DND-41 (cell line): ENCODE measurements around the gene FTO.

ENCODE experiments used
- ATAC-seq: fragments of 200-7000 bp; cut with Tn5 transposase; 3 replicates; pipeline ENCODE4 v1.9.1; 2021; ENCODE audit warnings: low read depth; ENCODE audit not compliant: insufficient read depth
- DNase-seq: peaks from one replicate; pipeline ENCODE4 v3.0.0-alpha.2; 2020
- H2AFZ ChIP-seq: 2 replicates; pipeline ENCODE4 v1.6.0; 2012; ENCODE audit warnings: low read depth, low read length
- H3K27ac ChIP-seq: 2 replicates; pipeline ENCODE4 v1.5.1; 2012; ENCODE audit warnings: low read length, inconsistent platforms
- H3K27me3 ChIP-seq: fragments of 200-600 bp; sonication (generic); 2 replicates; pipeline ENCODE4 v1.6.0; 2012; ENCODE audit warnings: low read length, mild to moderate bottlenecking, inconsistent platforms; ENCODE audit not compliant: insufficient read depth, poor library complexity
- H3K36me3 ChIP-seq: 2 replicates; pipeline ENCODE4 v1.5.1; 2012; ENCODE audit warnings: low read length, inconsistent platforms; ENCODE audit not compliant: insufficient read depth
- H3K4me1 ChIP-seq: 2 replicates; pipeline ENCODE4 v1.5.1; 2012; ENCODE audit warnings: mild to moderate bottlenecking, low read length; ENCODE audit not compliant: insufficient read depth
- H3K4me2 ChIP-seq: 2 replicates; pipeline ENCODE4 v1.6.0; 2012; ENCODE audit warnings: mild to moderate bottlenecking, moderate library complexity, low read length, inconsistent platforms; ENCODE audit not compliant: insufficient read depth
- H3K4me3 ChIP-seq, 2 experiments: fragments of 200-600 bp in 1 of 2; shearing (Covaris generic) in 1 of 2; 2 replicates each; pipeline ENCODE4 v1.5.1; 2012 to 2016; ENCODE audit warnings: inconsistent platforms in 2 of 2, low read length in 2 of 2, mild to moderate bottlenecking in 2 of 2, low read depth in 1 of 2, moderate library complexity in 1 of 2
- H3K79me2 ChIP-seq: 2 replicates; pipeline ENCODE4 v1.6.0; 2012; ENCODE audit warnings: low read length, inconsistent platforms; ENCODE audit not compliant: insufficient read depth
- H3K9ac ChIP-seq: 2 replicates; pipeline ENCODE4 v1.6.0; 2012; ENCODE audit warnings: low read depth, mild to moderate bottlenecking, inconsistent platforms, low read length, moderate library complexity
- H3K9me3 ChIP-seq: 2 replicates; pipeline ENCODE4 v1.5.1; 2012; ENCODE audit warnings: low read length, moderate library complexity, mild to moderate bottlenecking, inconsistent platforms; ENCODE audit not compliant: insufficient read depth, severe bottlenecking
- H4K20me1 ChIP-seq: 2 replicates; pipeline ENCODE4 v1.6.0; 2012; ENCODE audit warnings: low read length; ENCODE audit not compliant: insufficient read depth
- CTCF ChIP-seq: IDR thresholded peaks from 2 replicates; pipeline ENCODE4 v1.5.1; 2012; ENCODE audit warnings: borderline replicate concordance, low read length, moderate library complexity, mild to moderate bottlenecking; ENCODE audit not compliant: poor library complexity, severe bottlenecking; ENCODE audit errors: extremely low read depth
- EZH2 ChIP-seq: IDR thresholded peaks from 3 replicates; pipeline ENCODE4 v1.6.1; 2012; ENCODE audit warnings: borderline replicate concordance, low read depth, mild to moderate bottlenecking, moderate library complexity, low read length, inconsistent platforms; ENCODE audit not compliant: severe bottlenecking

FTO gene

GRCh38 chr16:54153240-54153934 lies 449.4 kb downstream of the FTO start:
- no peak overlapping the region for H3K27ac ChIP-seq
- peaks cover 9% of the 10 kb centered on the region for H3K4me1 ChIP-seq
- no peaks in the 10 kb centered on the region for H3K36me3 ChIP-seq
- H4K20me1 ChIP-seq: no peaks in the 10 kb centered on the region
- no peak for DNase-seq
- no peak for ATAC-seq
- H3K27me3 ChIP-seq: no peaks in the 10 kb centered on the region
- no peaks in the 10 kb centered on the region for H3K9me3 ChIP-seq
- no peak overlapping the region for H3K4me2 ChIP-seq
- H3K79me2 ChIP-seq: no peaks in the 10 kb centered on the region
- H3K4me3 ChIP-seq: no peak overlapping the region
- no peak for TF ChIP-seq EZH2
- no peak for TF ChIP-seq CTCF
- H2AFZ ChIP-seq: no peak overlapping the region
- H3K9ac ChIP-seq: no peak overlapping the region

- no peaks in the 10 kb centered on the region for H3K79me2 ChIP-seq
- DNase-seq: no peak
- H2AFZ ChIP-seq: no peak overlapping the region
- H3K4me1 ChIP-seq: peaks cover 11% of the 10 kb centered on the region
- TF ChIP-seq CTCF (no peak), EZH2 (no peak)
- peak overlapping the region; percentile 36; the same call in 1 of the 2 replicates for H3K27ac ChIP-seq
- H3K4me2 ChIP-seq: no peak overlapping the region
- H3K27me3 ChIP-seq: no peaks in the 10 kb centered on the region
- no peak overlapping the region for H3K9ac ChIP-seq
- H3K9me3 ChIP-seq: no peaks in the 10 kb centered on the region
- no peak overlapping the region for H3K4me3 ChIP-seq
- ATAC-seq: no peak; the same call in 2 of the 3 replicates
- no peaks in the 10 kb centered on the region for H3K36me3 ChIP-seq
- H4K20me1 ChIP-seq: no peaks in the 10 kb centered on the region
Measured at GRCh38 chr16:54156349-54156748, 452.4 kb downstream of the FTO start.

GRCh38 chr16:54158986-54159385 lies 455.0 kb downstream of the FTO start:
- ATAC-seq (peak; percentile 34; the same call in 1 of the 3 replicates), DNase-seq (no peak)
- H3K4me1 ChIP-seq: peaks cover 17% of the 10 kb centered on the region
- H4K20me1 ChIP-seq: no peaks in the 10 kb centered on the region
- H3K79me2 ChIP-seq: no peaks in the 10 kb centered on the region
- H3K9ac ChIP-seq: no peak overlapping the region
- no peaks in the 10 kb centered on the region for H3K36me3 ChIP-seq
- no peak for TF ChIP-seq EZH2
- TF ChIP-seq CTCF: no peak
- H3K4me3 ChIP-seq: no peak overlapping the region
- peak overlapping the region; percentile 38; the same call in 1 of the 2 replicates for H3K27ac ChIP-seq
- H2AFZ ChIP-seq: peak overlapping the region; percentile 45; the same call in 1 of the 2 replicates
- no peaks in the 10 kb centered on the region for H3K9me3 ChIP-seq
- H3K27me3 ChIP-seq: no peaks in the 10 kb centered on the region
- no peak overlapping the region for H3K4me2 ChIP-seq
